HL-60 (cell line): ENCODE measurements around the gene TCF25.

Experiments
- GABPA ChIP-seq: IDR thresholded peaks from 2 replicates; pipeline ENCODE4 v1.6.1; 2012; ENCODE audit warnings: low read depth
- POLR2AphosphoS5 ChIP-seq: IDR thresholded peaks from 2 replicates; pipeline ENCODE4 v1.6.1; 2012; ENCODE audit warnings: low read depth
- SPI1 ChIP-seq: IDR thresholded peaks from 2 replicates; pipeline ENCODE4 v1.6.1; 2012; ENCODE audit warnings: low read depth, mild to moderate bottlenecking, borderline replicate concordance
- TF ChIP-seq, protein P1 (sequence below): IDR thresholded peaks from 2 replicates; pipeline ENCODE4 v1.6.1; 2012; ENCODE audit warnings: low read depth; ENCODE audit not compliant: insufficient replicate concordance
- TF ChIP-seq, protein P2 (sequence below): IDR thresholded peaks from one replicate; pipeline ENCODE4 v1.5.1; 2011; ENCODE audit warnings: low read length, control low read depth, inconsistent platforms; ENCODE audit not compliant: insufficient read depth

DNA sequence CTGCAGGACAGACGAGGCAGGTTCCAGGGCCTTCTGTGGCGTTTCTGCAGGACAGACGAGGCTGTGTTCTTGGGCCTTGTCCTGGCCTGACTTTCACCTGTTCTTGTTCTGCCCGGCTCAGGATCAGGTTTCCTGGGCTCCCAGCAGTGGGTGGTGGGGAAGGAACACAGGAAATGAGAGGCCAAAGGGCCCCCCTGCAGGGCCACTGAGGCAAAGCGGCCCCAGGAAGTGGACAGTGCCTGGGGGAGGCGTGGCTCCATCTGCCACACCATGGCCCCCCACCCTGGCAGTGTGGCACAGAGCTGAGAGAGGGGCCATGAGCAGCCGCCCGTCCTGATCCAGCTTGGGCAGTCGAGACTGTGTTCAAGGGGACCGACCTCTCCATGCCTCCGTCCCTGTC lies 24.4 kb upstream of the TCF25 start:
- TF ChIP-seq, protein P1, sequence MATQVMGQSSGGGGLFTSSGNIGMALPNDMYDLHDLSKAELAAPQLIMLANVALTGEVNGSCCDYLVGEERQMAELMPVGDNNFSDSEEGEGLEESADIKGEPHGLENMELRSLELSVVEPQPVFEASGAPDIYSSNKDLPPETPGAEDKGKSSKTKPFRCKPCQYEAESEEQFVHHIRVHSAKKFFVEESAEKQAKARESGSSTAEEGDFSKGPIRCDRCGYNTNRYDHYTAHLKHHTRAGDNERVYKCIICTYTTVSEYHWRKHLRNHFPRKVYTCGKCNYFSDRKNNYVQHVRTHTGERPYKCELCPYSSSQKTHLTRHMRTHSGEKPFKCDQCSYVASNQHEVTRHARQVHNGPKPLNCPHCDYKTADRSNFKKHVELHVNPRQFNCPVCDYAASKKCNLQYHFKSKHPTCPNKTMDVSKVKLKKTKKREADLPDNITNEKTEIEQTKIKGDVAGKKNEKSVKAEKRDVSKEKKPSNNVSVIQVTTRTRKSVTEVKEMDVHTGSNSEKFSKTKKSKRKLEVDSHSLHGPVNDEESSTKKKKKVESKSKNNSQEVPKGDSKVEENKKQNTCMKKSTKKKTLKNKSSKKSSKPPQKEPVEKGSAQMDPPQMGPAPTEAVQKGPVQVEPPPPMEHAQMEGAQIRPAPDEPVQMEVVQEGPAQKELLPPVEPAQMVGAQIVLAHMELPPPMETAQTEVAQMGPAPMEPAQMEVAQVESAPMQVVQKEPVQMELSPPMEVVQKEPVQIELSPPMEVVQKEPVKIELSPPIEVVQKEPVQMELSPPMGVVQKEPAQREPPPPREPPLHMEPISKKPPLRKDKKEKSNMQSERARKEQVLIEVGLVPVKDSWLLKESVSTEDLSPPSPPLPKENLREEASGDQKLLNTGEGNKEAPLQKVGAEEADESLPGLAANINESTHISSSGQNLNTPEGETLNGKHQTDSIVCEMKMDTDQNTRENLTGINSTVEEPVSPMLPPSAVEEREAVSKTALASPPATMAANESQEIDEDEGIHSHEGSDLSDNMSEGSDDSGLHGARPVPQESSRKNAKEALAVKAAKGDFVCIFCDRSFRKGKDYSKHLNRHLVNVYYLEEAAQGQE = no peak
- TF ChIP-seq, protein P2, sequence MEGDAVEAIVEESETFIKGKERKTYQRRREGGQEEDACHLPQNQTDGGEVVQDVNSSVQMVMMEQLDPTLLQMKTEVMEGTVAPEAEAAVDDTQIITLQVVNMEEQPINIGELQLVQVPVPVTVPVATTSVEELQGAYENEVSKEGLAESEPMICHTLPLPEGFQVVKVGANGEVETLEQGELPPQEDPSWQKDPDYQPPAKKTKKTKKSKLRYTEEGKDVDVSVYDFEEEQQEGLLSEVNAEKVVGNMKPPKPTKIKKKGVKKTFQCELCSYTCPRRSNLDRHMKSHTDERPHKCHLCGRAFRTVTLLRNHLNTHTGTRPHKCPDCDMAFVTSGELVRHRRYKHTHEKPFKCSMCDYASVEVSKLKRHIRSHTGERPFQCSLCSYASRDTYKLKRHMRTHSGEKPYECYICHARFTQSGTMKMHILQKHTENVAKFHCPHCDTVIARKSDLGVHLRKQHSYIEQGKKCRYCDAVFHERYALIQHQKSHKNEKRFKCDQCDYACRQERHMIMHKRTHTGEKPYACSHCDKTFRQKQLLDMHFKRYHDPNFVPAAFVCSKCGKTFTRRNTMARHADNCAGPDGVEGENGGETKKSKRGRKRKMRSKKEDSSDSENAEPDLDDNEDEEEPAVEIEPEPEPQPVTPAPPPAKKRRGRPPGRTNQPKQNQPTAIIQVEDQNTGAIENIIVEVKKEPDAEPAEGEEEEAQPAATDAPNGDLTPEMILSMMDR = no peak
- TF ChIP-seq POLR2AphosphoS5 (no peak), SPI1 (no peak), GABPA (no peak)
